ENCODE data around the gene SRPK2.

DNA sequence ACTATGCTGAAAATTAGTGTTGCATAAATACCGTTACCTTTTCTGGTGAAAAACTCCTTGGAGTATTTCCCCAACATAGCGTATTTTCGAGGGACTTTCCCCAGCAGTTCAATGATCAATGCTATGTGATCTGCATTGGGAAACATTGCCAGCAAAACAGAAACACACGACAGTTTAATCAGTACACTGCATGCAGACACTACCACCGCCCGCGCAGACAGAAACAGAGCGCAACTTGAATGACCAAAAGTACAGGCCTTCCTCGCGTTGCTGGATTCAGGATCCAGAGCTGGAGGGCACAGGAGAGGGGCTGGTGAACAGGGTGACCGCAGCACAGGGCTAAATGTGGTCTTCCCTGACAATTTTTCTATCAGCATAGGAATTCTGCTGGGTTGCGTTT is 263.0 kb downstream of the SRPK2 start:
- TF ChIP-seq, protein P1, sequence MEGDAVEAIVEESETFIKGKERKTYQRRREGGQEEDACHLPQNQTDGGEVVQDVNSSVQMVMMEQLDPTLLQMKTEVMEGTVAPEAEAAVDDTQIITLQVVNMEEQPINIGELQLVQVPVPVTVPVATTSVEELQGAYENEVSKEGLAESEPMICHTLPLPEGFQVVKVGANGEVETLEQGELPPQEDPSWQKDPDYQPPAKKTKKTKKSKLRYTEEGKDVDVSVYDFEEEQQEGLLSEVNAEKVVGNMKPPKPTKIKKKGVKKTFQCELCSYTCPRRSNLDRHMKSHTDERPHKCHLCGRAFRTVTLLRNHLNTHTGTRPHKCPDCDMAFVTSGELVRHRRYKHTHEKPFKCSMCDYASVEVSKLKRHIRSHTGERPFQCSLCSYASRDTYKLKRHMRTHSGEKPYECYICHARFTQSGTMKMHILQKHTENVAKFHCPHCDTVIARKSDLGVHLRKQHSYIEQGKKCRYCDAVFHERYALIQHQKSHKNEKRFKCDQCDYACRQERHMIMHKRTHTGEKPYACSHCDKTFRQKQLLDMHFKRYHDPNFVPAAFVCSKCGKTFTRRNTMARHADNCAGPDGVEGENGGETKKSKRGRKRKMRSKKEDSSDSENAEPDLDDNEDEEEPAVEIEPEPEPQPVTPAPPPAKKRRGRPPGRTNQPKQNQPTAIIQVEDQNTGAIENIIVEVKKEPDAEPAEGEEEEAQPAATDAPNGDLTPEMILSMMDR (IDR thresholded peaks at IDR 0.05), result no peak
- no peak for TF ChIP-seq POLR2A (IDR thresholded peaks at IDR 0.05; ENCODE audit: low read depth)
